ENCODE data around the gene DOCK6.
A peak's percentile ranks its signal among the peaks of the same experiment; 100 is the strongest.

Gene DOCK6

DNA sequence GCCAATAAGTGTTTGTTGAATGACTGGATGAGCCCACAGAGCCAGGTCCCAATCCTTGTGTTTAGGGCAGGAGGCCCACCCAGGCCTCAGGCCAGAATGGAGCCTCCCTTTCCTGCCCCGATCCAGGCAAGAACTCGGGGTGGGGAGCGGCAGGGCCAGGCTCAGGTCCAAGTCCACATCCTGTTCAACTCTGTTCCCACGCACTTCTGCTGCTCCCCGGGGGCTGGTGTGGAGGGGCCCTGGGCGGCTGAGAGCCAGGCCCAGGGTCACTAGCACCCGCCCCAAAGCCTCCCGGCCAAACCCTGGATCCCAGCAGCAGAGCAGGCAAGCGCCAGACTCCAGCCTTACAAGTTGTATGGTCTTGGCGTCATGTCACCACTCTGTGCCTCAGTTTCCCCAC, 14.9 kb downstream of the DOCK6 start:
- no peak for DNase-seq (ENCODE audit: low read depth in 1 of 2, low spot score in 1 of 2)

DNA sequence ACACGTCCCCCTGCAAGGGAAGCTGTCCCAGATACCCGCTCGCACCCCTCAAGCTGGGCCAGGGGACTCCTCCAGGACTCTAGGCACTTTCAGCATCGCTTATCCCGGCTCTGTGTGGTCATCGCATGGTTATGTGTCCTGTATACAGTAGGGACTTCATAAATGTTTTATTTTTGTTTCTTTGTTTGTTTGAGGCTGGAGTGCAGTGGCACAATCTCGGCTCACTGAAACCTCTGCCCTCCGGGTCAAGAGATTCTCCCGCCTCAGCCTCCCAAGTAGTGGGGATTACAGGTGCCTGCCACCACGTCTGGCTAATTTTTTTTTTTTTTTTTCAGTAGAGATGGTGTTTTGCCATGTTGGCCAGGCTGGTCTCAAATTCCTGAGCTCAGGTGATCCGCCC, 15.4 kb downstream of the DOCK6 start:
- DNase-seq (ENCODE audit: low read depth in 1 of 2, low spot score in 1 of 2) = no peak

DNA sequence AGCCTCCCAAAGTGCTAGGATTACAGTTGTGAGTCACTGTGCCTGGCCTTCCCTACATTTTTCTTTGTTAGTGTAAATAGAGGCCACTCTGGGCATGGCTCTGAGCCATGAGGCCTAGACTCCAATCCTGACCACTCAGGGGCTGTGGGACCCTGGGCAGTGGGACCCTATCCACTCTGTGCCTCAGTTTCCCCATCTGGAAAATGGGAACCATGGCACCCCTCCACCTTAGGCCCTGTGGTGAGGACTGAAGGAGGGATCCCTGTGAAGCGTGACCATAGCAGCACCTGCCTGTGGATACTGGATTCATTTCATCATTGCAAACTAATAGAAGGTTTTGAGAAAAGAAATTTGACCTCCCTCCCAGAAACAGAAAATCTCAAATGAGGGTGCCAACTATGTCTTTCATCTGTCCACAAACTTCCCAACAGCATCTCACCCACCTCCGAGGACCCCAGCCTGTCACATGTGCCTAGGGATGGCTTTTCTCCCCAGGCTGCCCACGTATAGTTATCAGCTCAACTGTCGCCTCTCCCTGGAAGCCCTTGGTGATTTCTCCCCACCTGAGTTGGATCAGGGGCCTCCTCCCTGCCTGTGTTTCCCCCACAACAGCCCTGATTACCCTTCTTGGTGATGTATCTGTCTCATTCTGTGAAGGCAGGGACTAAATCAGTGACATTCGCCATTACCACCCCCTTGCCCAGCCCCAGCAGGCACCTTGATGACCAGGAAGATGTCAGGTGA, 17.3 kb downstream of the DOCK6 start:
- DNase-seq (ENCODE audit: low read depth in 1 of 2, low spot score in 1 of 2) = no peak

DNA sequence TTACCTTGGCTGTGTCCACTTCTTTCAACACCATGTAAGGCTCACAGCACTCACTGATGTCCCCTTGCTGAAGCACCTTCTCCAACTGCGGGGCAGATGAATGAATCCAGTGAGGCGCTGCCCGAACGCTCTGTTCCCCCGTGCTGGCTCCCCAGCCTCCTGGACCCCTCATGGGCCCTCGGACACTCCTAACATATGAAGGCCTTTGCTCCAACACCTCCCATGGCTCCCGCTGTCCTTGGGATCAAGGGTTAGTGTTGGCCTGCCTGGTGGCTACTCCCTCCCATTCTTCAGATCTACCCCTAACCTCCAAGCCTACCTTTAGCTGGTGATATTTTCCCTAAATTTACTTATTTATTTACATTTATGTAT, 18.5 kb downstream of the DOCK6 start:
- DNase-seq (ENCODE audit: low read depth in 1 of 2, low spot score in 1 of 2) = no peak

DNA sequence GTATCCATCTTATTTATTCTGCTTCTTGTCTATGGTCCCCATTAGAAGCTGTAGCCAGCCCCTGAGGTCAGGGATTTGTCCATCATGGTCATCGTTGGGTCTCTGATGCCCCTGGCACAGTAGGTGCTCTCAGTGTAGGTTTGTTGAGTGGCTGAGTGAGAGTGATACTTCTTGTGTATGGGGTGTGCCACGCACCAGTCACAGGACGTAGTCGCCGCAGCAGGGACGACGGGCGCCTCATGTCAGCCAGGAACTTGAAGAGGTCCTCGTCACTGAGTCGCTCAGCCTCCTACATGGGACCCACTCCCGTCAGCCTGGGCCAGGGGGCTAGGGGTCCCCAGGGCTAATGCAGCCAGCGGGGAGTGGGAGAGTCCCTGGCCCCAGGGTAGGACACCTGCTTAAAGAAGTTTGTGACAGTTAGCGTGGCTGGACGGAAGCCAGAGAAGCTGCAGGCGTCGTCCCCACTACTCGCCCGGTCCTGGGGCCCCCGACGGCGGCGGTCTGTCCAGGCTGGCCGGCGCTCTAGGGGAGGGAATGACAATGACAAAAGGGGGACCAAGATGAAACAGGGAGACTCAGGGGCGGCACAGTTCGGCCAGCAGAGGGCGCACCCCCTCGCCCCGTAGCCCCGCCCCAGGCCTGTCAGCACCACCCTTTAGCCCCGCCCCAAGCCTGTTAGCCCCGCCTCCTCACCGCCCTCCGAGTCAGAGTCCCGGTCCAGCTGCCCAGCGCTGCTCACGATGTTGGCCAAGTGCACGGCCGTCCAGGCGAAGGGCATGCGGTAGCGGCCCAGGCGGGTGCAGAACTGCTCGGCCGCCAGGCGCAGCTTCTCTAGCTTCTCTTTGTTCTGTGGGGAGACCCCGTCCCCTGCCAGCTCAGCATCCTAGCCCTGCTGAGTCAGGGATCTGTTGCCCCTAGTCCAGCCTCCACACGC, 19.2 kb downstream of the DOCK6 start:
- DNase-seq (ENCODE audit: low read depth in 1 of 2, low spot score in 1 of 2) = peak; percentile 69 to 74

DNA sequence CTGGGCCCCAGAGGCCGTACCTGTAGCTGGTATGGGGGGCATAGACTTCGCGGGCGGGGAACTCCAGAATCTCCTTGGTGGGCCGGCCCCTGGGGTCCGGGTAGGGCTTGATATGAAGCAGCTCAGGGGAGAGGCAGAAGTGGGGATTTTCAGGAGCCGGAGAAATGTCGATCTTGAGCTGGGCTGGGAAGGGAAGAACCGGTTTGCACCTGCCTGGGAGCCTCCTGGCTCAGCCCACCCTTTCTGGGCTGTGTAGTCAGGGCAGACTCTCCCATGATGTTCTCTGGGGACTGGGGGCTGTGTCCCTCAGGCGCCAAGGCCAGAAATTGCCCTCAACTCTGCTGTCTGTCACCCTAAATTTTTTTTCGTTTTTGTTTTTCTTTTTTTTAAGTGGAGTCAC, 20.3 kb downstream of the DOCK6 start:
- DNase-seq (ENCODE audit: low read depth in 1 of 2, low spot score in 1 of 2) = no peak

DNA sequence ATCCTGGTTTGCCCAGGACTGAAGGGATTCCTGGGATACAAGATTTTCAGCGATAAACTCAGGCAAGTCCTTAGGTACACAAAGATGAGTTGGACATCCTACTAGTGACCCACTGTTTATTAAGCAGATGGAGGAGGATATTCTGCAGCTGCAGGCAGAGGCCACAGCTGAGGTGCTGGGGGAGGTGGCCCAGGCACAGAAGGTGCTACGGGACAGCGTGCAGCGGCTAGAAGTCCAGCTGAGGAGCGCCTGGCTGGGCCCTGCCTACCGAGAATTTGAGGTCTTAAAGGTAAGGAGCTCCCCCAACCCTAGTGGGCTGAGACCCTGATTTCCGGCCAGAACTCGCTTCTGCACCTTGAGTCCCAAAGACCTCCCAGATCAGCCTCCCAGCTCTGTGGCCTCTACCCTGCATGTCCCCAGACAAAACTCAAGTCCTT, 22.3 kb downstream of the DOCK6 start:
- DNase-seq (ENCODE audit: low read depth in 1 of 2, low spot score in 1 of 2) = no peak

DNA sequence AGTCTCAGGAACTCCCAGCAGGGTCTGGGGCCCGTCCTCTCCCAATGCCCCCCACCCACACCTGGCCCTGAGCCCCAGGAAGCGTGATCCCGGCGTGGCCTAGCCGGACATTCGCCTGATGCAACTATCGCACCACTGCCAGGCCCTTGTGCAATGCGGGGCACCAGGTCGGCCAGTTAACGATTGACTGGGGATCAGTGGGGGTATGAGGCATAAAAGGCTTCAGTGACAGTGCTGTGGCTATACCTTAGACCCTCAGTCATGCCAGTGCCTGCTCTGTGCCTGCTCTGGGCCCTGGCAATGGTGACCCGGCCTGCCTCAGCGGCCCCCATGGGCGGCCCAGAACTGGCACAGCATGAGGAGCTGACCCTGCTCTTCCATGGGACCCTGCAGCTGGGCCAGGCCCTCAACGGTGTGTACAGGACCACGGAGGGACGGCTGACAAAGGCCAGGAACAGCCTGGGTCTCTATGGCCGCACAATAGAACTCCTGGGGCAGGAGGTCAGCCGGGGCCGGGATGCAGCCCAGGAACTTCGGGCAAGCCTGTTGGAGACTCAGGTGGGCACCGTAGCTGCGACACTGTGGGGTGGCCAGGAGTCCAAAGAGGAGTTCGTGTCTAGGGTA, 22.8 kb downstream of the DOCK6 start, which contains the start of gene ANGPTL8:
Gene ANGPTL8 (plus strand): TSS at position 243 of the 624 bp plus-strand sequence. CDS start 19 bp downstream, at position 262.
- DNase-seq (ENCODE audit: low read depth in 1 of 2, low spot score in 1 of 2) = no peak

DNA sequence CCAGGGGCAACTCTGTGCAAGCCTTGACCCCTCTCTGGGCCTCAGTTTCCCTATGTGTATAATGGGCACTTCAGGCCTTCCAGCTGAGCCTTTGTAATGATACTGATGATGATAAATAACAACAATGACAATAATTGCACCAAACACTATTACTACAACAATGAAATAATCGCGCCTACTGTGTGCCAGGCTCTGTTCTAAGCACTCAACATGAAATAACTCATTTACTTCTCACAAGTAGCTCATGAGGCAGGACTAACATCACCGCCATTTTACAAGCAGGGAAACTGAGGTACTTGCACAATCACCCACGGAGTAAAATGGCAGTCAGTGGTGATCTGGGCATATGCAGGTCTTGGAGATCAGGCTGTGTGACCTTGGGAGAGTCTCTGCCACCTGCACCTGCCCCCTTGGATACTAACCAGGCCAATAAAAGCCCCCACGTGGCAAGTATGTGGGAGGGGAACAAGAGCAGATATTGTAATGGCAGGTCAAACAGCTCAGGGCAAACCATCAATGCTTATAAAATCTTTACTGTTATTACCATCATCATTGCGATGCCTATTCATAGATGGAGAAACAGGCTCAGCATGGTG, 23.4 kb downstream of the DOCK6 start:
- no peak for DNase-seq (ENCODE audit: low read depth in 1 of 2, low spot score in 1 of 2)

DNA sequence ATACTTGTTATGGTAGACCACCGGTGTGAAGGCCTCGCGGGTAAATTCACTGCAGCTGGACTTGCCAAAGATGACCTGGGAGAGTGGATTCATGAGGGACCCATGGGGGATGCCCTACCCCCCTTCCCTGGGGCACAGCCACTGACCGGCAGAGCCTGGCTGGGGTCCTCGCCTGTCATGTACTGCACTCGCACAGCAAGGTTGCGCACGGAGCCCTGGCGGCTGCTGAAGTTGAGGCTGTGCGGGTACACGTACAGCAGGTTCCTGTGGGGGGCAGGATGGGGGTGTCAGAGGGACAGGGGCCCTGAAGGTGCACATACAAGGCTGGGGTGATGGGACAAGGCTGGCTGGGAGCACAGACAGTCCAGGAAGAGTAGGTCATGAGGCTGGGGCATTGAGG, 24.3 kb downstream of the DOCK6 start:
- DNase-seq (ENCODE audit: low read depth in 1 of 2, low spot score in 1 of 2) = no peak

DNA sequence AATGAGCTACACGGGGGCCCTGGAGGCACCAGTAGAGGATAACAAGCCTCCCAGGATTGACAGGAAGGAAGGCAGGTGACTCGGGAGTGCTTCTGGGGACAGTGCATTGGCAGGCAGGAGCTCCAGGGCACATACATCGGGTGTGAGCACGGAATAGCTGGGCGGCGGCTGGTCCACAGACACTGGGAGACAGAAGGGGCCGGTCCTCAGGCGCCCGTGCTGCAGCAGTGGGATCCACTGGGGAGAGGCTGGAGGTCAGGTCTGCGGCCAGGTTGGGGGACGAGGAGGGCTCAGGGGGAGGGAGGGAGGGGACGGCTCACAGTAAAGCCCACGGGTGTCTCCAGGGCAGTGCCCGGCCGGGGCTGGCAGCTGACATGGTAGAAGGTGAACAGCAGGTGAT, 25.0 kb downstream of the DOCK6 start:
- no peak for DNase-seq (ENCODE audit: low read depth in 1 of 2, low spot score in 1 of 2)

DNA sequence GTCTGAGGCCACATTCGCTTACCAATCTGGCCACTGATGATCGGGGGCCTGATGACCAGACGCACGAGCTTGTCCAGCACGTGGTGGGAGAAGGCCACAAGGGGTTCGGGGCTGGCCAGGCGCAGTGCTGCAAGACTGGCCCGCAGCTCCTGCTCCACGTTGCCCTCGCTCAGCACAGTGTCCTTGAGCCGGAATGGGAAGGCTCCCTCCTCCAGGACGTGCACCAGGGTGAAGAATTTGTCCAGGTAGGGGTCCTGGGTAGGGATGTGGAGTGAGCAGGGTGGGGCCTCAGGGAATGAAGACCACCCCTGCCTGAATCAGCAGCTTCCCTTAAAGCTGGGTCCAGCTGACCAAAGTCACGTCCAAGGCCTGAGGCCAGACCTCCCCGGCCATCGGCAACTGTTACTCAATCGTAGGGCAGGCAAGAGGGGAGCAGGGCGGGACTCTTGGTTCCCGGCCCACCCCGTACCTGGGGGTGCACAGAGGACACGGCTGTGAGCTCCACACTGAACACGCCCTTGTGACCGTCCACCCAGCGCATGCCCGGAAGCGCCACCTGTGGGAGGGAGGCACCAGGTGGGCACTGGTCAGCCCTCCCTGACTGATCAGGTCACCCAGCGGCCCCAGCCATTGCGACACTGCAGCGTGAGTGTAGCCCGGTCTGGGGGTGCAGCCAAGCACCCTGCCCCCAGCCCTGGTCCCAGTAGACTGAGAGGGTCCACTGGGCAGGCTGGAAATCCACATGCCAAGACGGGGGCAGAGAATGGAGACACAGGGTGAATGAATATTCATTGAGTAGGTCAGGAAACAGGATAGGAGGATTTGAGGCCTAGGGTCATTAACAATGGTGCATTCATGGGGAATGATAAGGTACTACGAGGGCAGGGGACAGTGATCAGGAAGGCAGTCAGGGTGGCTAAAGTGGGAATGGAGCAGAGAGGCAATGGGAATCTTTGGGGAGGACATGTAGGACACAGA, 25.7 kb downstream of the DOCK6 start:
- DNase-seq (ENCODE audit: low read depth in 1 of 2, low spot score in 1 of 2) = no peak

DNA sequence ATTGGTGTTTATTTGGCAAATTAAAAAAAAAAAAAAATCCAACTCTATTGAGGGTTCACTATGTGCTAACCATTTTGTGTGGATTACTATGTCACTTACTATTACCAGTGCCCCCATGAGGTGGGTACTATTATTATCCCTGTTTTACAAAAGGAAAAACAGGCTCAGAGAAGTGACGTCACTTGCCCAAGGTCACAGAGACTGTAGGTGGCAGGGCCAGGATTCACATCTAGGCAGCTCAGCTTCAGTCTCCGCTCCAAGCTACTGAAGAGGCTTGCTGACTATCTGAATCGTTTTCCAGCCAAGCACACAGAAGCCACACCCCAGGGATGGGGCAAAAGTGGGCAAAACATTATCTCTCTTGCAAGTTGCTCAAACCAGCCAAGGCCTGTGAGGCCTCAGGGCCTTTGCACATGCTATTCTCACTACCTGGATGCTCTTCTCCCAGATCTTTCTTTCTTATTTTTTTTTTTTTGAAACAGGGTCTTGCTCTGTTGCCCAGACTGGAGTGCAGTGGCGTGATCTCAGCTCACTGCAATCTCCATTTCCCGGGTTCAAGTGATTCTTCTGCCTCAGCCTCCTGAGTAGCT, 27.7 kb downstream of the DOCK6 start:
- no peak for DNase-seq (ENCODE audit: low read depth in 1 of 2, low spot score in 1 of 2)

DNA sequence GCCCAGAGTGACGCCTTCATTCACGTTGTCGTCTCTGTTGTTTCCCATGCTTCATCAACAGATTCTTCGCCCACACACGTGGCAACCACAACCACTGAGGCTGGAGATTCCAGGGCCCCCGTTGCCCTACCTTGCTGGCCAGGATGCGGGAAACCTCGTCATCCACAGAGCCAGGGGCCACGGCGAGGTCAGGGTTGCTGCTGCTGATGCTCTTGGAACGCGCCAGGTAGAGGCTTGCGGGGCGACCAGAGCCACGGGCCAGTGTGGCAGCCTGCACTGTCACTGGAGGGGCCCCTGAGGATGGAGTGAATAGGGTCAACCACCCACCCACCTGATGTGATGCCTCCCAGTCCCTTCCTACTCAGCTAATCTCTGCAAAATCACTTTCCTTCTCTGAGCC, 29.3 kb downstream of the DOCK6 start:
- no peak for DNase-seq (ENCODE audit: low read depth in 1 of 2, low spot score in 1 of 2)

DNA sequence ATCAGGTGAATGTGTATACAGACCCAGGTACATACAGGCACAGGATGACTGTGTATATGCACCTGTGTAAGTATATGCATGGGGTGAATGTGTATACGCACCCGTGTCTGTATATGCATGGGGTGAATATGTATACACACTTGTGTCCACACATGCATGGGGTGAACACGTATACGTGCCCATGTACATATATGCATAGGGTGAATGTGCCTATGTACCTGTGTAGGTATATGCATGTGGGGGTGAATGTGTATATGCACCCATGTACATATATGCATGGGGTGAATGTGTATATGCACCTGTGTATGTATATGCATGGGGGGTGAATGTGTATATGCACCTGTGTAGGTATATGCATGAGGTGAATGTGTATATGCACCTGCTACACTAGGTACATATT, 29.8 kb downstream of the DOCK6 start:
- no peak for DNase-seq (ENCODE audit: low read depth in 1 of 2, low spot score in 1 of 2)

DNA sequence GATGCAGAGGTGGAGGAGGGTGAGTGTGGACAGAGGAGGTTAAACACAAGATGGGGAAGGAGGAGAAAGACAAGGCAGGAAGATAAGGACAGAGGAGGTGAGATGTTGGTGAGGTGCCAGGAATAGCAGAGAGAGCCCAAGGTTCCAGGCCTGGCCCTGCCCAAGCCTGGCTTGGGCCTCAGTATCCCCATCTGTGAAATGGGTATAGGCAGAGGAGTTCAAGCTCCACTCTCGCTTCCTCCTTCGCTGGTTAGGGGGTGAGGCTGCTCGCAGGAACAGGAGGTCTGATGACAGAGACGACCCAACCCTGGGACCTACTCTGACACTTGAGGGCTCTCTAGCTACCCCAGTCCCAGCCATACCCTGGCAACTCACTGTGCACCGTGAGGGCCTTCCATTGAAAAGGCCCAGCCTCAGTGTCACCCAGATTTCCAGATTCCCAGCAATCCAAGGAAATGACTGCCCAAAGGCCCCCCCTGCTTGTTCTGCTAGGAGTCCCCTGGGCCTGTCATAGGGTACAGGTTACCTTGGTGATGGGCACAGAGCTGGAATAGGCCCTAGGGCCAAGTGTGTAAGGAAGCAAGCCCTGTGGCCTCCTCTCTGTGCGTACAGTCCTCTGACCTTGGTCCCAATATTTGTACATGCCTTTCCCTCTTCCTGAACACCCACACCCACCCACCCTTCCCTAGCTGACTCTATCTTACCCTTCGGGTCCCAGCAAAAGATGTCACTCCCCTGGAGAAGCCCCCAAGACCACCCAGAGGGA, 31.5 kb downstream of the DOCK6 start:
- DNase-seq (ENCODE audit: low read depth in 1 of 2, low spot score in 1 of 2) = no peak

DNA sequence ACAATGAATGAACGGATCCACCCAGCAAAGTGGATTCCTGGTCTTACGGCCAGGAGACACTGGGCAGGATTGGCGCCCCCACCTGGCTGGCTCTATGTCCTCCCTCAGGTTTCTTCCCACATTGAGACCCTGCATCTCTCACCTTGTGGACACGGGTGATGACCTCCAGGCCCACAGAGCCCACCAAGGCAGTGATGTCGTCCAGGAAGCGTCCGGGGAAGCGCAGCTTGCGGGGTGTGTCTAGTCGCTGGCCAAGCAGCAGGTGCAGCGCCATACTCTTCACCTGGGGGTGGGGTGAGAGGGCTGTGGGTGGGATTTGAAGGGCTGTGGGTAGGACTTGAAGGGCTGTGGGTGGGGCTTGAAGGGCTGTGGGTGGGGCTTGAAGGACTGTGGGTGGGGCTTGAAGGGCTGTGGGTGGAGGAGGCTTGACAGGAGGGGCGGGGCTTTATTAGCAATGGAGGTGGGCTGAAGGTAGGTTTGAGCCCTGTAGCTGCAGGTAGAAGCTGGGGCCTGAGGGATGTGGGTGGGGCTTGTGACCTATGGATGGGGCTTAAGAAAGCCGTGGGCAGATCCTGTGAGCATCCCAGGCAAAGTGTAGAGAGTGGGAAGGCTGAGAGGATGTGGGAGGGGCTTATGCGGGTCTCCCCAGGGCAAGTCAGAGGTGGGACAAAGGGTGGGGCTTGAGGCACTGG, 35.0 kb downstream of the DOCK6 start:
- DNase-seq (ENCODE audit: low read depth in 1 of 2, low spot score in 1 of 2) = no peak

DNA sequence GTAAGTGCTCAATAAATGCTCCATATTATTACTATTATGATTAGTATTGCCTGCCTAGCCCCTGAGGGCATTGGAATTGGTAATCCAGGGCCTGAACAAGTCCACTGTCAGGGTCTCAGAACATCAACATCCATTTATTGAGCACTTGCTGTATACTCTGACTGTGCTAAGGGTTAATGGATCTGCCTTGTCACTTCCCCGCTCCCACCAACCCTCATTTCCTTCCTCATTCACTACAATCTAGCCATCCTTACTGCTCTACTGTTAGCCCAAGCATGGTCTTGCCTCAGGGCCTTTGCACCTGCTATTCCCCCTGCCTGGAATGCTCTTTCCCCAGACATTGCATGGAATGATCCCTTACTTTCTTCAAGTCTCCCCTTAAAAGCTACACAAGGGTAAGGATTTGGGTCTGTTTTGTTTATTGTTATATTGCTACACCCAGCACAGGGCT, 35.6 kb downstream of the DOCK6 start:
- no peak for DNase-seq (ENCODE audit: low read depth in 1 of 2, low spot score in 1 of 2)

Measured in activated T-helper 1 cell treated with anti-CD3 and anti-CD28 coated beads, Interleukin-2, amount 50 U/mL, for 16 hours (primary cell).